Esophagus muscularis mucosa (tissue), 4 donors: ENCODE measurements around the gene AAGAB. TPM values are rescaled to one million over a fixed set of nuclear protein-coding genes. Genes with fewer than 3 reads are reported as not detected.
"Not testable (repeated sequence)": the region's sequence is repeated elsewhere in the genome, so short reads cannot be mapped to it uniquely, and the experiment has no call there.

ENCODE experiments used
- DNase-seq: peaks from one replicate; pipeline ENCODE4 v3.0.0-alpha.2; 2017; ENCODE audit errors: extremely low spot score
- H3K27ac ChIP-seq, 4 donors: fragments of 200-600 bp; sonication (generic); replicated peaks in 1 of 4; 1 replicate in 3 of 4; 2 replicates in 1 of 4; pipeline ENCODE4 v1.5.1; 2016 to 2019; ENCODE audit warnings: mild to moderate bottlenecking in 1 of 4
- H3K27me3 ChIP-seq, 4 donors: fragments of 200-600 bp; sonication (generic); one replicate each; pipeline versions ENCODE4 v1.5.1 to v1.6.0; 2016 to 2019
- H3K36me3 ChIP-seq, 4 donors: fragments of 200-600 bp; sonication (generic); one replicate each; pipeline ENCODE4 v1.5.1; 2016 to 2019
- H3K4me1 ChIP-seq, 4 donors: fragments of 200-600 bp; sonication (generic); one replicate each; pipeline ENCODE4 v1.5.1; 2016 to 2019
- H3K4me3 ChIP-seq, 4 donors: fragments of 200-600 bp; sonication (generic); 1 replicate in 2 of 4; 2 replicates in 2 of 4; pipeline ENCODE4 v1.5.1; 2016 to 2019; ENCODE audit warnings: mild to moderate bottlenecking in 4 of 4, moderate library complexity in 1 of 4
- H3K9me3 ChIP-seq, 4 donors: fragments of 200-600 bp; sonication (generic); 1 replicate in 3 of 4; 2 replicates in 1 of 4; pipeline ENCODE4 v1.5.1; 2016 to 2019
- EP300 ChIP-seq: sonication (generic); formaldehyde crosslinking; IDR thresholded peaks from one replicate; pipeline ENCODE4 v1.6.1; 2017; ENCODE audit warnings: antibody characterized with exemption
- POLR2A ChIP-seq: fragments of 450-650 bp; IDR thresholded peaks from one replicate; pipeline ENCODE4 v1.6.1; 2017; ENCODE audit warnings: antibody characterized with exemption, moderate library complexity, mild to moderate bottlenecking, low read depth
- POLR2AphosphoS5 ChIP-seq, 2 donors: sonication (generic); formaldehyde crosslinking; IDR thresholded peaks; one replicate each; pipeline ENCODE4 v1.6.1; 2017; ENCODE audit warnings: antibody characterized with exemption in 2 of 2
- WGBS: methylation state at CpG from one replicate; pipeline ENCODE4 v1.1.5; 2018; 5-methylcytosine and 5-hydroxymethylcytosine counted together
- intact Hi-C: fragments of 100-400 bp; cut with DNase I; formaldehyde crosslinking; loops from one replicate; pipeline ENCODE4 v1.15.1; 2023
- total RNA-seq, 4 donors: library from RNA; depleted of rRNA; stranded (reverse); fragments of >200 nt; gene quantifications; one replicate each; pipeline versions ENCODE4 v1.1.0 to v1.2.1, GENCODE V29; 2016
- TF ChIP-seq, protein P1 (sequence below), 3 experiments: fragments of 200-600 bp in 2 of 3; fragments of 450-650 bp in 1 of 3; sonication (generic) in 2 of 3; IDR thresholded peaks; one replicate each; pipeline ENCODE4 v1.5.1; 2017 to 2019; ENCODE audit warnings: antibody characterized with exemption in 3 of 3, mild to moderate bottlenecking in 2 of 3, moderate library complexity in 1 of 3

The AAGAB gene
- total RNA-seq, 4 donors from 2014 or later: 21.3 to 37.8 (median 29.0) TPM

DNA sequence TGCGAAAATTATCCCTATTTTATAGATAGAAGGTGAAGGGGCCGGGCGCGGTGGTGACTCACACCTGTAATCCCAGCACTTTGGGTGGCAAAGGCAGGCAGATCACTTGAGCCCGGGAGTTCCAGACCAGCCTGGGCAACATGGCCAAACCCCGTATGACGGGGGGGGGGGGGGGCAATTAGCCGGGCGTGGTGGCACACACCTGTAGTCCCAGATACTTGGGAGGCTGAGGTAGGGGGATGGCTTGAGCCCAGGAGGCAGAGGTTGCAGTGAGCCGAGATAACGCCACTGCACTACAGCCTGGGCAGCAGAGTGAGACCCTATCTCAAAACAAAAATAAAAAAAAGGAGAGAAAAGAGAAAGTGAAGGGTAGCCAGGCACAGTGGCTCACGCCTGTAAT is 1.4 kb downstream of the AAGAB start:
- Histone ChIP-seq H3K36me3 (no peaks in the 10 kb centered on the region), H3K9me3 (no peaks in the 10 kb centered on the region), H3K4me1 (peaks cover 9 to 26% (median 20%) of the 10 kb centered on the region in 4 donors), H3K4me3 (peak overlapping the region; percentile 81 to 88 (median 86)), H3K27ac (no peak overlapping the region), H3K27me3 (no peaks in the 10 kb centered on the region)
- no peak for DNase-seq
- TF ChIP-seq, protein P1, sequence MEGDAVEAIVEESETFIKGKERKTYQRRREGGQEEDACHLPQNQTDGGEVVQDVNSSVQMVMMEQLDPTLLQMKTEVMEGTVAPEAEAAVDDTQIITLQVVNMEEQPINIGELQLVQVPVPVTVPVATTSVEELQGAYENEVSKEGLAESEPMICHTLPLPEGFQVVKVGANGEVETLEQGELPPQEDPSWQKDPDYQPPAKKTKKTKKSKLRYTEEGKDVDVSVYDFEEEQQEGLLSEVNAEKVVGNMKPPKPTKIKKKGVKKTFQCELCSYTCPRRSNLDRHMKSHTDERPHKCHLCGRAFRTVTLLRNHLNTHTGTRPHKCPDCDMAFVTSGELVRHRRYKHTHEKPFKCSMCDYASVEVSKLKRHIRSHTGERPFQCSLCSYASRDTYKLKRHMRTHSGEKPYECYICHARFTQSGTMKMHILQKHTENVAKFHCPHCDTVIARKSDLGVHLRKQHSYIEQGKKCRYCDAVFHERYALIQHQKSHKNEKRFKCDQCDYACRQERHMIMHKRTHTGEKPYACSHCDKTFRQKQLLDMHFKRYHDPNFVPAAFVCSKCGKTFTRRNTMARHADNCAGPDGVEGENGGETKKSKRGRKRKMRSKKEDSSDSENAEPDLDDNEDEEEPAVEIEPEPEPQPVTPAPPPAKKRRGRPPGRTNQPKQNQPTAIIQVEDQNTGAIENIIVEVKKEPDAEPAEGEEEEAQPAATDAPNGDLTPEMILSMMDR (IDR thresholded peaks at IDR 0.05): no peak
- no peak for TF ChIP-seq EP300
- TF ChIP-seq POLR2A: no peak
- TF ChIP-seq POLR2AphosphoS5 (IDR thresholded peaks at IDR 0.05): no peak
- 93% methylated on average over 12 of the region's 12 CpGs for WGBS
- intact Hi-C loops: loop anchor here (2.0 to 5.0 kb wide), 2 partner anchors 56 to 188 kb away; partner anchors contain the start of gene SMAD3

- intact Hi-C loops: loop anchor here (5.0 kb wide), 1 partner anchor 54 kb away; no protein-coding TSS in a partner anchor
- H3K4me1 ChIP-seq: peaks cover 9 to 26% (median 20%) of the 10 kb centered on the region in 4 donors
- no peak overlapping the region for H3K4me3 ChIP-seq
- H3K9me3 ChIP-seq: no peaks in the 10 kb centered on the region
- peaks cover 0 to 5% (median 2%) of the 10 kb centered on the region in 4 donors for H3K36me3 ChIP-seq
- H3K27ac ChIP-seq: no peak overlapping the region
- WGBS: 96% methylated on average over 5 of the region's 5 CpGs
- no peak for DNase-seq
- no peaks in the 10 kb centered on the region for H3K27me3 ChIP-seq
- TF ChIP-seq POLR2A: no peak
- TF ChIP-seq, protein P1 (IDR thresholded peaks at IDR 0.05): no peak
- no peak for TF ChIP-seq POLR2AphosphoS5 (IDR thresholded peaks at IDR 0.05)
- TF ChIP-seq EP300: no peak
Observed at GRCh38 chr15:67251318-67251717, 3.1 kb downstream of the AAGAB start.

DNA sequence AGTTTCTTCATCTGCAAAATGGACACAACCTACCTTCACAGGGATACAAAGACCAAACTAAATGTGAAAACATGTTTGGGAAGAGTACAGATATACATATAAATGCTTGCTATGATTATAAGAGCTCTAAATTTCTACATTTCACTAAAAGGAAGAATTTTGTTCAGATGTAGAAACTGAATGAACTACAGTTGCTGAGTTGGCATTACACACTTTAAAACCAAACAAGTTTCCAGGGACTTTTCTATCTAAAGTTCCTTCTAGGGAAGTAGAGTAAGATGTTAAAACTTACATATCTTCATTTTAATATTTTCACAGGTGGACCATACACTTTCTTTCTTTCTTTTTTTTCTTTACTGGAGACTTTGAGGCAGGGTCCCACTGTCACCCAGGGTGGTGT is 4.6 kb downstream of the AAGAB start:
- Histone ChIP-seq H3K4me3 (no peak overlapping the region), H3K27me3 (no peaks in the 10 kb centered on the region), H3K9me3 (no peaks in the 10 kb centered on the region), H3K4me1 (peaks cover 9 to 26% (median 15%) of the 10 kb centered on the region in 4 donors), H3K36me3 (peaks cover 0 to 7% (median 4%) of the 10 kb centered on the region in 4 donors), H3K27ac (no peak overlapping the region)
- DNase-seq: no peak
- TF ChIP-seq POLR2AphosphoS5 (IDR thresholded peaks at IDR 0.05) (no peak), EP300 (no peak), POLR2A (no peak)
- TF ChIP-seq, protein P1 (IDR thresholded peaks at IDR 0.05): no peak
- intact Hi-C loops: loop anchor here (5.0 to 10.0 kb wide), 2 partner anchors 53 to 185 kb away; no protein-coding TSS in a partner anchor

- no peak overlapping the region for H3K4me3 ChIP-seq
- peaks cover 0 to 7% (median 4%) of the 10 kb centered on the region in 4 donors for H3K36me3 ChIP-seq
- no peaks in the 10 kb centered on the region for H3K27me3 ChIP-seq
- DNase-seq: no peak
- intact Hi-C loops: loop anchor here (10.0 kb wide), 1 partner anchor 187 kb away; no protein-coding TSS in a partner anchor
- no peak overlapping the region for H3K27ac ChIP-seq
- TF ChIP-seq POLR2A (no peak), EP300 (no peak), POLR2AphosphoS5 (IDR thresholded peaks at IDR 0.05) (no peak)
- TF ChIP-seq, protein P1 (IDR thresholded peaks at IDR 0.05): no peak
- H3K4me1 ChIP-seq: peaks cover 1 to 22% (median 6%) of the 10 kb centered on the region in 4 donors
- H3K9me3 ChIP-seq: no peaks in the 10 kb centered on the region
Observed at GRCh38 chr15:67248011-67248505, 6.4 kb downstream of the AAGAB start.

DNA sequence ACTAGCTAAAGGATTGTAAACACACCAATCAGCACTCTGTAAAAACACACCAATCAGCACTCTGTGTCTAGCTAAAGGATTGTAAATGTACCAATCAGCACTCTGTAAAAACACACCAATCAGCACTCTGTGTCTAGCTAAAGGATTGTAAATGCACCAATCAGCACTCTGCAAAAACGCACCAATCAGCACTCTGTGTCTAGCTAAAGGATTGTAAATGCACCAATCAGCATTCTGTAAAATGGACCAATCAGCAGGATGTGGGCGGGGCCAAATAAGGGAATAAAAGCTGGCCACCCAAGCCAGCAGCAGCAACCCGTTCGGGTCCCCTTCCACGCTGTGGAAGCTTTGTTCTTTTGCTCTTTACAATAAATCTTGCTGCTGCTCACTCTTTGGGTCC is 7.9 kb downstream of the AAGAB start:
- H3K36me3 ChIP-seq, H3K4me3 ChIP-seq, H3K27ac ChIP-seq, DNase-seq, H3K9me3 ChIP-seq, H3K27me3 ChIP-seq: not testable (repeated sequence)
- 100% methylated on average over 5 of the region's 5 CpGs for WGBS
- intact Hi-C loops: loop anchor here (10.0 kb wide), 1 partner anchor 188 kb away; no protein-coding TSS in a partner anchor
- H3K4me1 ChIP-seq: peaks cover 0 to 24% (median 0%) of the 10 kb centered on the region in 4 donors
